ENCODE measurements around the gene TMPRSS13. TPM values are rescaled to one million over a fixed set of nuclear protein-coding genes. Genes with fewer than 3 reads are reported as not detected.

TMPRSS13 gene
- total and polyA plus RNA-seq, 9 of the 15 experiments (the other 6 are each of a cell fraction or from before 2014, with no cell fraction given), result 0.11 to 0.29 (median 0.15) TPM

DNA sequence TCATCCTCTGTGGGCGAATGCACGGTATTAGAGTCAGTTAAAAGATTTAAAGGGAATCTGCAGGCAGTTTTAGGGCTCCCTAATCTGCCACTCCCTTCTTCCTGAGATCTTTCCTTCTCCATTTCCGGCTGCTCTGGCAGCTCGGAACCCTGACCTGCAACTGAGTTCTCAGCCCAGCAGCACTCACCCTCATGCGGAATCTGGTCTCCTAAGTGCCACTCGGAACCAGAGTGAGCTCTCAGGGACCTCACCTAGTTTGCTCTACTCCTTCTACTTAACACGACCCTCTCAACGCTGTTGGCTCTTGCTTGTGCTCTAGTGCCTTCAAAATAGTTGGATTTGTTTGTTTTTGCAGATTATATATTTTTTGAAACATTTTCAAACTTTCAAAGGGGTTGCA is 37.7 kb upstream of the TMPRSS13 start:
- TF ChIP-seq SNRNP70 (optimal IDR thresholded peaks at IDR 0.05; ENCODE audit: low read depth, low read length) (no peak), BRCA1 (IDR thresholded peaks at IDR 0.05) (no peak), BRCA1 (CRISPR knock-in tag; IDR thresholded peaks at IDR 0.05) (no peak), SRSF9 (IDR thresholded peaks at IDR 0.05; ENCODE audit: borderline replicate concordance, low read depth, low read length) (no peak), POLR2AphosphoS5 (IDR thresholded peaks at IDR 0.05; ENCODE audit: control insufficient read depth, insufficient read depth, low read depth, low read length) (no peak)
- H3K27ac ChIP-seq (ENCODE audit: extremely low read depth, low read depth, low read length), result no peak overlapping the region
- FAIRE-seq (no peak), DNase-seq (ENCODE audit: extremely low read depth in 1 of 4, low spot score in 3 of 4) (peak in 1 of 4 experiments; percentile 2), ATAC-seq (no peak)
- H3K9ac ChIP-seq (ENCODE audit: insufficient read depth in 1 of 2, low read depth in 2 of 2, low read length in 2 of 2), result no peak overlapping the region
- no peaks in the 10 kb centered on the region for H3K27me3 ChIP-seq (ENCODE audit: control insufficient read depth in 2 of 2, insufficient read depth in 2 of 2, low read length in 2 of 2)
- no peaks in the 10 kb centered on the region for H4K20me1 ChIP-seq (replicated peaks; ENCODE audit: control insufficient read depth, insufficient read depth, low read length)
- 56% methylated on average over 8 of the region's 8 CpGs for WGBS (ENCODE audit: insufficient coverage, low coverage, missing lambda C conversion rate)
- H3K4me1 ChIP-seq (replicated peaks in 1 of 2; ENCODE audit: control insufficient read depth in 2 of 2, insufficient read depth in 2 of 2, low read length in 2 of 2), result peaks cover 0 to 13% of the 10 kb centered on the region in 2 experiments; a peak in 3 of 5 replicates
- in situ Hi-C loops (cut with MboI), result no loop called here
- intact Hi-C loops (cut with micrococcal nuclease), result no loop called here
- CTCF ChIA-PET (ENCODE audit: low intra/inter-chr PET ratio), result no interaction called here
- no peak overlapping the region for H3K4me3 ChIP-seq
- H3K4me2 ChIP-seq (ENCODE audit: insufficient read depth, low read length), result no peak overlapping the region
- no peaks in the 10 kb centered on the region for H3K79me2 ChIP-seq (ENCODE audit: control insufficient read depth, insufficient read depth, low read length)
- no TSS peak for BruUV-seq (replicated peaks)
- 0 out of 2 replicates have a peak overlapping the region, but pooled peaks have one; percentile 9 for H2AFZ ChIP-seq (ENCODE audit: low read depth, low read length)
- H3K9me3 ChIP-seq (replicated peaks; ENCODE audit: control insufficient read depth, insufficient read depth, low read depth, low read length), result no peaks in the 10 kb centered on the region
- H3K9me1 ChIP-seq (ENCODE audit: control insufficient read depth, insufficient read depth, low read length), result no peaks in the 10 kb centered on the region
- no peaks in the 10 kb centered on the region for H3K36me3 ChIP-seq (ENCODE audit: control insufficient read depth, insufficient read depth, low read length)
- POLR2A ChIA-PET, result interaction anchor here (1.2 to 1.8 kb wide), 2 partner anchors 9 to 13 kb away, joined by 4 to 5 read pairs; no protein-coding TSS in a partner anchor

GRCh38 chr11:117962826-117963225 is 33.6 kb upstream of the TMPRSS13 start:
- FAIRE-seq, result no peak
- ChIA-PET POLR2A (interaction anchor here (0.7 kb wide), 1 partner anchor 10 kb away, joined by 3 read pairs; no protein-coding TSS in a partner anchor), CTCF (ENCODE audit: low intra/inter-chr PET ratio) (no interaction called here)
- WGBS (ENCODE audit: insufficient coverage, low coverage, missing lambda C conversion rate), result 67% methylated on average over 3 of the region's 3 CpGs
- intact Hi-C loops (cut with micrococcal nuclease), result no loop called here
- no peak for ATAC-seq
- in situ Hi-C loops (cut with MboI), result no loop called here
- no peaks in the 10 kb centered on the region for H3K9me3 ChIP-seq (replicated peaks; ENCODE audit: control insufficient read depth, insufficient read depth, low read depth, low read length)
- H4K20me1 ChIP-seq (replicated peaks; ENCODE audit: control insufficient read depth, insufficient read depth, low read length), result no peaks in the 10 kb centered on the region
- H2AFZ ChIP-seq (ENCODE audit: low read depth, low read length), result no peak overlapping the region
- TF ChIP-seq FOXA1 (IDR thresholded peaks at IDR 0.05; ENCODE audit: borderline replicate concordance), result no peak
- no peak for TF ChIP-seq RBBP5 (IDR thresholded peaks at IDR 0.05; ENCODE audit: borderline replicate concordance, insufficient read depth, low read length, poor library complexity, severe bottlenecking)
- BruUV-seq (replicated peaks), result no TSS peak
- H3K4me1 ChIP-seq (replicated peaks in 1 of 2; ENCODE audit: control insufficient read depth in 2 of 2, insufficient read depth in 2 of 2, low read length in 2 of 2), result peaks cover 0 to 11% of the 10 kb centered on the region in 2 experiments; a peak in 3 of 5 replicates
- no peak for DNase-seq (ENCODE audit: extremely low read depth in 1 of 4, low spot score in 3 of 4)
- no peaks in the 10 kb centered on the region for H3K79me2 ChIP-seq (ENCODE audit: control insufficient read depth, insufficient read depth, low read length)
- H3K36me3 ChIP-seq (ENCODE audit: control insufficient read depth, insufficient read depth, low read length), result no peaks in the 10 kb centered on the region
- no peaks in the 10 kb centered on the region for H3K9me1 ChIP-seq (ENCODE audit: control insufficient read depth, insufficient read depth, low read length)
- no peak overlapping the region for H3K27ac ChIP-seq (ENCODE audit: extremely low read depth, low read depth, low read length)
- no peak overlapping the region for H3K9ac ChIP-seq (ENCODE audit: insufficient read depth in 1 of 2, low read depth in 2 of 2, low read length in 2 of 2)
- H3K4me3 ChIP-seq, result no peak overlapping the region
- H3K27me3 ChIP-seq (ENCODE audit: control insufficient read depth in 2 of 2, insufficient read depth in 2 of 2, low read length in 2 of 2), result no peaks in the 10 kb centered on the region
- no peak overlapping the region for H3K4me2 ChIP-seq (ENCODE audit: insufficient read depth, low read length)

Measured in K562 (cell line).